Raji (cell line): ENCODE measurements around the gene RUBCNL.

ENCODE experiments used
- POLR2A ChIP-seq: IDR thresholded peaks from 2 replicates; pipeline ENCODE4 v1.6.1; 2011; ENCODE audit warnings: low read depth, low read length, control low read depth; ENCODE audit not compliant: insufficient read depth

Gene RUBCNL

GRCh38 chr13:46354156-46355087 is 32.6 kb downstream of the RUBCNL start:
- TF ChIP-seq POLR2A = no peak

- TF ChIP-seq POLR2A = no peak
These were observed 34.2 kb downstream of the RUBCNL start for GRCh38 chr13:46352805-46353204.

- TF ChIP-seq POLR2A = no peak
These were observed 37.0 kb downstream of the RUBCNL start for GRCh38 chr13:46350003-46350402.

GRCh38 chr13:46348961-46349360 is 38.1 kb downstream of the RUBCNL start:
- TF ChIP-seq POLR2A = no peak

GRCh38 chr13:46347277-46347676 is 39.8 kb downstream of the RUBCNL start:
- no peak for TF ChIP-seq POLR2A

GRCh38 chr13:46345866-46346265 is 41.2 kb downstream of the RUBCNL start:
- no peak for TF ChIP-seq POLR2A

- no peak for TF ChIP-seq POLR2A
These were observed 41.7 kb downstream of the RUBCNL start for GRCh38 chr13:46345398-46345797.

GRCh38 chr13:46343279-46343994 is 43.6 kb downstream of the RUBCNL start:
- TF ChIP-seq POLR2A = no peak

GRCh38 chr13:46342538-46342937 is 44.5 kb downstream of the RUBCNL start:
- no peak for TF ChIP-seq POLR2A

- no peak for TF ChIP-seq POLR2A
These were observed 45.8 kb downstream of the RUBCNL start for GRCh38 chr13:46341112-46341711.

- no peak for TF ChIP-seq POLR2A
These were observed 46.4 kb downstream of the RUBCNL start for GRCh38 chr13:46340631-46341111.

- no peak for TF ChIP-seq POLR2A
These were observed 47.0 kb downstream of the RUBCNL start for GRCh38 chr13:46340011-46340410.

GRCh38 chr13:46339035-46339666 is 47.9 kb downstream of the RUBCNL start:
- TF ChIP-seq POLR2A = no peak

- no peak for TF ChIP-seq POLR2A
These were observed 49.4 kb downstream of the RUBCNL start for GRCh38 chr13:46337700-46338099.

GRCh38 chr13:46334035-46334822 is 52.8 kb downstream of the RUBCNL start:
- TF ChIP-seq POLR2A = no peak

- no peak for TF ChIP-seq POLR2A
These were observed 54.3 kb downstream of the RUBCNL start for GRCh38 chr13:46332772-46333171.
